ENCODE data around the gene GP5.

GP5 gene

GRCh38 chr3:194379231-194379630, 19.8 kb downstream of the GP5 start:
- DNase-seq (ENCODE audit: low read depth in 3 of 3, low spot score in 1 of 3), result no peak

GRCh38 chr3:194377708-194378107, 21.4 kb downstream of the GP5 start:
- DNase-seq (ENCODE audit: low read depth in 3 of 3, low spot score in 1 of 3), result no peak

GRCh38 chr3:194376241-194376560, 22.9 kb downstream of the GP5 start:
- no peak for DNase-seq (ENCODE audit: low read depth in 3 of 3, low spot score in 1 of 3)

GRCh38 chr3:194375473-194376240, 23.4 kb downstream of the GP5 start:
- no peak for DNase-seq (ENCODE audit: low read depth in 3 of 3, low spot score in 1 of 3)

DNA sequence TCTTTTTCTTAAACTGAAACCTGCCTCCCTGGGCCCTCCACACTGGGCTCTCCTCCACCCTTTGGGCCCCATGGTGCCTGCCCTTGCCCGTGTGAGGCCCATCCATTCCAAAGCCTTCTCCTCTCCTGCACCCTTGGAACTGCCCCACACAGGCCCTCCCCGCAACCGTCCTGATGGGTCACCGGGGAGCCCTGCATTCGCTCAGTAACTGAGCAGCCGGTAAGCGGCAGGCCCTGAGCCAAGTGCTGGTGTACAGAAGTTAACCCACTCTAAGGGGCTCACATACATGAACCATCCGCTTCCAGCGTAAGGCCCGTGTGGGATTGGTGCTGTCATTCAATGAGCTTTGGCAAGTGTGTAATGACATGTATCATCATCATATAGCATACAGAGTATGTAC, 24.1 kb downstream of the GP5 start:
- DNase-seq (ENCODE audit: low read depth in 3 of 3, low spot score in 1 of 3), result no peak

DNA sequence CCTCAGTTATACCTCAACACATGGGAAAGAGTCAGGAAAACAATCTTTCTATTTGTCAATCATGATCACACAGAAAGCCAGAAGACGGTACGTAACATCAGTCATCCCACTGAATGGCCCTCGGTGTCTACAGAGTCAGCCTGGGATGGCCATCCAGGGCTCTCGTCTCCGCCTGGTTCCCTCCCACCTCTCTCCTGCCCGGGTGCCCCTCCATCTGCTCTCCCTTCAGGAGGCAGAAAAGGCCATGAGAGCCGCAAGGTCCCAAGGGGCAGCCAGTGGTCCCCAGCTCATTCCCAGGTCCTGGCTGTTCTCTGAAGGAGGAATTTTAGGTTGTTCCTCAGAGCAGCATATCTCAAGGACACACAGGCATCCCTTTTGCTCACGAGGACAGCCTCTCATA, 25.2 kb downstream of the GP5 start:
- no peak for DNase-seq (ENCODE audit: low read depth in 3 of 3, low spot score in 1 of 3)

GRCh38 chr3:194373028-194373427, 26.0 kb downstream of the GP5 start:
- no peak for DNase-seq (ENCODE audit: low read depth in 3 of 3, low spot score in 1 of 3)

DNA sequence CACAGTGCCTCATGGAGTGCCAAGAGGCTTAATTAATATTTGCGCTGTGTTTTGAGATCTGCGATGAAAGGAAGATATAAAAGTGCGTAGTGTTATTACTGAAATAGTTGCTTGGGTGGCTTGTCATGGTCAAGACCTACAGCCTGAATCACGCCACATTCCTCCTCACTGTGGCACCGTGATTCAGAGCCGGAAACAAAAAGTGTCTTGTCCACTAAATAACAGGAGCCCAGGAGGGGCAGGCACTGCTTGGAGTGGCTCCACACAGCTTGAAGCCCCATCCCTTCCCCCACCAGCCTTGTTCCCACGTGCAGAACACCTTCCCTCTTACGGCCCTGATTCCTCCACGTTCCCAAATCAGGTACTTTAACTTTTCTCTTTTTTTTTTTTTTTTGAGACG, 28.3 kb downstream of the GP5 start:
- DNase-seq (ENCODE audit: low read depth in 3 of 3, low spot score in 1 of 3), result no peak

DNA sequence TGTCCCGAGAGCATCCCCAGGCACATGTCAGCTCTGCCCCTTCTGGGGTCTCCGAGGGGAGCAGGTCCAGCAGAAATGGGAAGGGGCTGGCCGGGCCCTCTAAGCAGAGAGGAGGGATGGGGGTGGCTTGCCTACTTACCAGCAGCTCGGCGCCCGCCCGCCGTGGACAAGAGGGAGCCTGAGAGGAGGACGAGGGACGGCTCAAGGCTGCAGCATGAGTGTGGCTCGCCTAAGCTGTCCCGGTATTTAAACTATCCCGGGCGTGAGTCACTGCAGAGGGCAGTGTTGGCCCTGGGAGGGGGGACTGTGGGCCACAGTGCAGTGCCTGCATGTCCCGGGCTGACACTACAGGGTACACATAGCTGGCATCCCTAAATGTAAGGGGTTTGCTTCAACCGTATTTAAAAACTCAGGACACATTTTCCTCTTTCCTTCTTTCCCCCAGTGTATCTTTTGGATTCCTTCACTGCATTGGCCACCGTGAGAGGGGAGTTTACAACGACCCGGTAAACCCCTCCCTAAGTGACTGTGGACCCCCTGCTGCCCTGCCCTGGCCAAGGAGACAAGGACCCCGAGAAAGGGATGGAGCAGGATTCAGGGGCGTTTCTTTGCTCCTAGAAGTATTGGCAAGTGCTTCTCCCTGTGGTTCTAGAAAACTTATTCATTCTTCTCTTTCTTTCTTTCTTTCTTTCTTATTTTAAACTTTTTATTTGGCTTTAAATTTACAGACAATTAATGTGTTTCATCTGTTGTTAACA, 29.4 kb downstream of the GP5 start, which contains the start of gene LRRC15:
LRRC15 (minus strand) TSS at position 222 of the 758 bp plus-strand sequence. CDS start 8,700 bp downstream, outside the sequence.
- DNase-seq (ENCODE audit: low read depth in 3 of 3, low spot score in 1 of 3), result no peak

- DNase-seq (ENCODE audit: low read depth in 3 of 3, low spot score in 1 of 3), result no peak
Observed at GRCh38 chr3:194368918-194369317, 30.1 kb downstream of the GP5 start.

- DNase-seq (ENCODE audit: low read depth in 3 of 3, low spot score in 1 of 3), result no peak
Observed at GRCh38 chr3:194367992-194368841, 30.8 kb downstream of the GP5 start.

DNA sequence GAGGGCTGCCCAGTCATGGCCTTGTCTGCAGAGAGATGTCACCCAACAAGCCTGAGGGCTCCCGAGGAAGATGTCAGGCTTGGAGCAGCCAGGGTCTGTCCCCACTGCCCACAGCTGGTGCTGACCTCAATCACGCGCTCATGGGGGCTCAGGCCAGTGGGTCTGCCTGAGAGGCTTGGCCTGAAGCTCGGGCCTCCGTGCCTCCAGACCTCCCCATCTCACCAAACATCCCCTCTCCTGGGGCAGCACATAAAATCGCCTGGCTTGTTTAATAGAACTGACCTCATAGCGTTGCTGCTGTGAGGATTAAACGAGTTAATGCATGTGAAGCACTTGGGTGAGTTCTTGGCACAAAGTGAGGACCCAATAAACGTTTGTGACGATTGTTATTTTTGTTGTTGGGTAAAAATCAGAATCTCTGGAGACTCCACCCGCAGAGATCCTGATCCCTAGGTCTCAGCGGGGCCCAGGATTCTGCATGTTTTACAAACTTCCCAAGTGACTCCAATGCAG, 33.0 kb downstream of the GP5 start:
- no peak for DNase-seq (ENCODE audit: low read depth in 3 of 3, low spot score in 1 of 3)

DNA sequence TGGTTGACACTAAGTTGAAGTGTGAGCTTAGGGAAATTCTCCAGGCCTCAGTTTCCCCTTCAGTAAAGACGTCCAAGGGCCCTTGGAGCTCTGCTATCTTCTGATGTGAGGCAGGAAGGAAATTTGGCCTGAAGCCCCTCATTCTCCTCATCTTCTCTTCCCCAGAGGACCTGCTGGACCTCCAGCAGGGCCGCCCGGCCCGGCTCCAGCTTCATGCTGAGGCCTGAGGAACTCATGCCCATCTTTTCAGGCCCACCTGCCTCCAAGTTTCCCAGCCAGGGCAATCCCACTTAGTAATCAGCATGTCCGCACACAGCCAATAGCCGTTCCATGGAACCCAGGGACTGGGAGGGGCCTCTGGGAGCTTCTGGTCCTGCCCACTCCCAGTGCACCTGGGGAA, 33.5 kb downstream of the GP5 start:
- no peak for DNase-seq (ENCODE audit: low read depth in 3 of 3, low spot score in 1 of 3)

- no peak for DNase-seq (ENCODE audit: low read depth in 3 of 3, low spot score in 1 of 3)
Observed at GRCh38 chr3:194364652-194365434, 34.2 kb downstream of the GP5 start.

DNA sequence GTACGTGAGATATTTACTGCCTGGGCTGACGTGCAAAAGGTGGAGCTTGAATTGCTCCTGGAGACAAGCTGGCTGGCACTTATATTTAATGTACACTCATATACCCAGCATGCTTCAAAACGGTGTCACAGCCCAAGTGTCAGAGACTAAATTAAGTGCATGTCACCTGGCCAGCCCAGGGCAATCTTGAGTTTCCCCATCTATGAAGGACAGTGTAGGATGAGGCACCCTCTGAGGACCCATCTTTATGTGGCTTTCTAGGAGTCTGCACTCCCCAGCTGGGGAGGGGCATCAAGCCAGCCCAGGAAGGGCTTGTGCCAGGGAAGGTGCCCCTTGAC, 34.8 kb downstream of the GP5 start:
- no peak for DNase-seq (ENCODE audit: low read depth in 3 of 3, low spot score in 1 of 3)

- DNase-seq (ENCODE audit: low read depth in 3 of 3, low spot score in 1 of 3), result no peak
Observed at GRCh38 chr3:194360568-194360967, 38.5 kb downstream of the GP5 start.

GRCh38 chr3:194357681-194358080, 41.4 kb downstream of the GP5 start:
- no peak for DNase-seq (ENCODE audit: low read depth in 3 of 3, low spot score in 1 of 3)

- DNase-seq (ENCODE audit: low read depth in 3 of 3, low spot score in 1 of 3), result no peak
Observed at GRCh38 chr3:194355379-194355778, 43.7 kb downstream of the GP5 start.

- DNase-seq (ENCODE audit: low read depth in 3 of 3, low spot score in 1 of 3), result no peak
Observed at GRCh38 chr3:194354315-194354714, 44.8 kb downstream of the GP5 start.

DNA sequence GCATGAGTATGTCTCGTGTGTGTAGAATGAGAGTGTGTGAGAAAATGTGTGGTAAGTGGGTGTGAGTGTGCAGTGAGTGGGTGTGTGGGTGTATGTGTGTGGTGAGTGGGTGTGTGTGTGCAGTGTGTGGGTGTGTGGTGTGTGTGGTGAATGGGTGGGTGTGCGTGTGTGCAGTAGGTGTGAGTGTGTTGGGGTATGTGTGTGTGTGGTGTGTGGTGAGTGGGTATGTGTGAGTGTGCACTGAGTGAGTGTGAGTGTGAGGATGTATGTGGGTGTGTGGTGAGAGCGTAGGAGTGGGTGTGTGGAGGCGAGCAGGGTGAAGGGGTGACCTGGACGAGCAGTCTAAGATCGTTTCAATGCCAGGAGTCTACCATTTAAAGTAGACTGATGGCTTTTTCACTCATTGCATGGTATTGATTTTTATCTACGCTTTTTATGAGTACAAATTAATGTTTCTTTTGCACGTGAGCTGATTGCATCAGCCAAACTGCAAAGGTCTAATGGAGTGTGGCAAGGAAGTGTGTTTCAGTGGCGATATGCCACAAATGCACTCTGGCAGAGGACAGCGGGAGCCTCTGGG, 46.3 kb downstream of the GP5 start:
- no peak for DNase-seq (ENCODE audit: low read depth in 3 of 3, low spot score in 1 of 3)
